Tibial nerve (tissue), 4 donors: ENCODE measurements around the gene IQGAP2. TPM values are rescaled to one million over a fixed set of nuclear protein-coding genes. Genes with fewer than 3 reads are reported as not detected.
"Not testable (repeated sequence)": the region's sequence is repeated elsewhere in the genome, so short reads cannot be mapped to it uniquely, and the experiment has no call there.

Experiments
- DNase-seq, 2 donors: peaks; one replicate each; pipeline ENCODE4 v3.0.0-alpha.2; 2019; ENCODE audit warnings: low spot score in 2 of 2
- H3K27ac ChIP-seq, 4 donors: fragments of 200-600 bp; sonication (generic) in 3 of 4; one replicate each; pipeline ENCODE4 v1.5.1; 2017 to 2019; ENCODE audit warnings: mild to moderate bottlenecking in 1 of 4
- H3K27me3 ChIP-seq, 2 donors: fragments of 200-600 bp; sonication (generic) in 1 of 2; one replicate each; pipeline versions ENCODE4 v1.5.1 to v1.6.0; 2017 to 2019
- H3K36me3 ChIP-seq, 3 donors: fragments of 200-600 bp; sonication (generic); one replicate each; pipeline ENCODE4 v1.5.1; 2018 to 2019
- H3K4me1 ChIP-seq, 4 donors: fragments of 200-600 bp; sonication (generic) in 3 of 4; one replicate each; pipeline ENCODE4 v1.5.1; 2017 to 2019
- H3K4me3 ChIP-seq, 4 donors: fragments of 200-600 bp; sonication (generic) in 3 of 4; one replicate each; pipeline ENCODE4 v1.5.1; 2017 to 2019; ENCODE audit warnings: mild to moderate bottlenecking in 1 of 4, moderate library complexity in 1 of 4
- H3K9me3 ChIP-seq, 4 donors: fragments of 200-600 bp; sonication (generic) in 3 of 4; one replicate each; pipeline ENCODE4 v1.5.1; 2017 to 2019
- CTCF ChIP-seq, 5 experiments: fragments of 200-600 bp in 3 of 5; fragments of 450-650 bp in 2 of 5; sonication (generic) in 3 of 5; IDR thresholded peaks; one replicate each; pipeline ENCODE4 v1.5.1; 2016 to 2019; ENCODE audit warnings: antibody characterized with exemption in 5 of 5, mild to moderate bottlenecking in 3 of 5, moderate library complexity in 2 of 5
- EP300 ChIP-seq, 2 donors: sonication (generic); formaldehyde crosslinking; IDR thresholded peaks; one replicate each; pipeline ENCODE4 v1.6.1; 2017; ENCODE audit warnings: antibody characterized with exemption in 2 of 2, mild to moderate bottlenecking in 1 of 2
- POLR2A ChIP-seq, 2 donors: fragments of 450-650 bp; IDR thresholded peaks; one replicate each; pipeline ENCODE4 v1.6.1; 2017; ENCODE audit warnings: antibody characterized with exemption in 2 of 2, mild to moderate bottlenecking in 2 of 2, moderate library complexity in 2 of 2
- WGBS, 2 donors: methylation state at CpG; one replicate each; pipeline ENCODE4 v1.1.5; 2018; 5-methylcytosine and 5-hydroxymethylcytosine counted together
- total RNA-seq, 4 donors: library from RNA; depleted of rRNA; stranded (reverse); fragments of >200 nt; gene quantifications; one replicate each; pipeline ENCODE4 v1.1.0, GENCODE V29; 2016

The IQGAP2 gene
- total RNA-seq, 4 donors from 2014 or later, result 42.8 to 58.2 (median 52.3) TPM

GRCh38 chr5:76736679-76737556, 333.8 kb downstream of the IQGAP2 start:
- Histone ChIP-seq H3K27me3 (no peaks in the 10 kb centered on the region), H3K4me1 (no peaks in the 10 kb centered on the region), H3K9me3 (no peaks in the 10 kb centered on the region), H3K27ac (no peak overlapping the region), H3K4me3 (no peak overlapping the region), H3K36me3 (peaks cover 0 to 10% (median 0%) of the 10 kb centered on the region in 3 donors)
- 71 to 73% methylated on average over 6 of the region's 6 CpGs for WGBS, 2 donors
- DNase-seq, result no peak
- no peak for TF ChIP-seq CTCF (IDR thresholded peaks at IDR 0.05)
- TF ChIP-seq POLR2A (IDR thresholded peaks at IDR 0.05), result no peak
- TF ChIP-seq EP300 (IDR thresholded peaks at IDR 0.05), result no peak

GRCh38 chr5:76737846-76738245, 334.8 kb downstream of the IQGAP2 start:
- no peak for TF ChIP-seq EP300 (IDR thresholded peaks at IDR 0.05)
- no peaks in the 10 kb centered on the region for H3K9me3 ChIP-seq
- H3K36me3 ChIP-seq, result peaks cover 0 to 7% (median 0%) of the 10 kb centered on the region in 3 donors
- no peak for DNase-seq
- no peak overlapping the region for H3K4me3 ChIP-seq
- no peaks in the 10 kb centered on the region for H3K27me3 ChIP-seq
- no peaks in the 10 kb centered on the region for H3K4me1 ChIP-seq
- no peak overlapping the region for H3K27ac ChIP-seq
- WGBS, 2 donors, result 77 to 78% methylated on average over 5 of the region's 5 CpGs

GRCh38 chr5:76741506-76741905, 338.4 kb downstream of the IQGAP2 start:
- not testable (repeated sequence) for H3K27me3 ChIP-seq, H3K36me3 ChIP-seq, H3K9me3 ChIP-seq, DNase-seq, H3K4me3 ChIP-seq, H3K27ac ChIP-seq, H3K4me1 ChIP-seq
- 91 to 96% methylated on average over 4 of the region's 4 CpGs for WGBS, 2 donors

- Histone ChIP-seq H3K4me3 (no peak overlapping the region), H3K9me3 (no peaks in the 10 kb centered on the region), H3K27ac (no peak overlapping the region), H3K36me3 (no peaks in the 10 kb centered on the region), H3K27me3 (no peaks in the 10 kb centered on the region), H3K4me1 (peaks cover 0 to 4% (median 0%) of the 10 kb centered on the region in 4 donors)
- 92 to 93% methylated on average over 4 of the region's 4 CpGs for WGBS, 2 donors
- TF ChIP-seq CTCF (IDR thresholded peaks at IDR 0.05) (no peak), EP300 (IDR thresholded peaks at IDR 0.05) (no peak), POLR2A (IDR thresholded peaks at IDR 0.05) (no peak)
- DNase-seq, result no peak
Measured at GRCh38 chr5:76742583-76742982, 339.5 kb downstream of the IQGAP2 start.

- peak overlapping the region in 1 of 4 donors; percentile 9 for H3K27ac ChIP-seq
- peaks cover 0 to 4% (median 0%) of the 10 kb centered on the region in 4 donors for H3K4me1 ChIP-seq
- H3K36me3 ChIP-seq, result no peaks in the 10 kb centered on the region
- DNase-seq, result no peak
- no peaks in the 10 kb centered on the region for H3K9me3 ChIP-seq
- no peak overlapping the region for H3K4me3 ChIP-seq
- no peaks in the 10 kb centered on the region for H3K27me3 ChIP-seq
- WGBS, 2 donors, result 76 to 80% methylated on average over 2 of the region's 2 CpGs
- TF ChIP-seq CTCF (IDR thresholded peaks at IDR 0.05) (no peak), POLR2A (IDR thresholded peaks at IDR 0.05) (no peak), EP300 (IDR thresholded peaks at IDR 0.05) (no peak)
Measured at GRCh38 chr5:76744632-76745031, 341.5 kb downstream of the IQGAP2 start.

- H3K4me3 ChIP-seq, result no peak overlapping the region
- H3K9me3 ChIP-seq, result no peaks in the 10 kb centered on the region
- no peaks in the 10 kb centered on the region for H3K36me3 ChIP-seq
- peaks cover 0 to 4% (median 0%) of the 10 kb centered on the region in 4 donors for H3K4me1 ChIP-seq
- H3K27ac ChIP-seq, result no peak overlapping the region
- H3K27me3 ChIP-seq, result no peaks in the 10 kb centered on the region
- no peak for DNase-seq
- 66 to 90% methylated on average over 3 of the region's 3 CpGs for WGBS, 2 donors
- TF ChIP-seq CTCF (IDR thresholded peaks at IDR 0.05), result no peak
- TF ChIP-seq EP300 (IDR thresholded peaks at IDR 0.05), result no peak
- no peak for TF ChIP-seq POLR2A (IDR thresholded peaks at IDR 0.05)
Measured at GRCh38 chr5:76745670-76746069, 342.6 kb downstream of the IQGAP2 start.
